GM19099 (cell line): Measurements from ENCODE around the gene PIP4K2A.

ENCODE experiments used
- POLR2A ChIP-seq: IDR thresholded peaks from 3 replicates; pipeline ENCODE4 v1.6.1; 2011; ENCODE audit warnings: low read depth; ENCODE audit not compliant: insufficient read length; ENCODE audit errors: extremely low read depth

Gene PIP4K2A

GRCh38 chr10:22615819-22616499, 98.4 kb downstream of the PIP4K2A start:
- TF ChIP-seq POLR2A, result no peak

GRCh38 chr10:22615101-22615500, 99.3 kb downstream of the PIP4K2A start:
- no peak for TF ChIP-seq POLR2A

- TF ChIP-seq POLR2A, result no peak
Observed at GRCh38 chr10:22613011-22613410, 101.4 kb downstream of the PIP4K2A start.

GRCh38 chr10:22612318-22612717, 102.1 kb downstream of the PIP4K2A start:
- no peak for TF ChIP-seq POLR2A

- no peak for TF ChIP-seq POLR2A
Observed at GRCh38 chr10:22611425-22612115, 102.8 kb downstream of the PIP4K2A start.

GRCh38 chr10:22610610-22611009, 103.8 kb downstream of the PIP4K2A start:
- TF ChIP-seq POLR2A, result no peak

- TF ChIP-seq POLR2A, result no peak
Observed at GRCh38 chr10:22609719-22610465, 104.5 kb downstream of the PIP4K2A start.

- no peak for TF ChIP-seq POLR2A
Observed at GRCh38 chr10:22609251-22609650, 105.1 kb downstream of the PIP4K2A start.

GRCh38 chr10:22607261-22607660, 107.1 kb downstream of the PIP4K2A start:
- TF ChIP-seq POLR2A, result no peak

GRCh38 chr10:22606164-22606614, 108.2 kb downstream of the PIP4K2A start:
- peak; percentile 34 for TF ChIP-seq POLR2A

GRCh38 chr10:22605168-22605567, 109.2 kb downstream of the PIP4K2A start:
- TF ChIP-seq POLR2A, result no peak

- no peak for TF ChIP-seq POLR2A
Observed at GRCh38 chr10:22604344-22605126, 109.8 kb downstream of the PIP4K2A start.

- no peak for TF ChIP-seq POLR2A
Observed at GRCh38 chr10:22603581-22603980, 110.8 kb downstream of the PIP4K2A start.

- no peak for TF ChIP-seq POLR2A
Observed at GRCh38 chr10:22601618-22602017, 112.8 kb downstream of the PIP4K2A start.
